Endothelial cell of hepatic sinusoid (primary cell): ENCODE measurements around the gene EFCAB6.

Experiments
- in situ Hi-C: cut with HindIII; loops from 2 replicates; pipeline ENCODE4 v1.10.0; 2017; ENCODE audit warnings: low sequenced_read_pairs

EFCAB6 gene

GRCh38 chr22:43616645-43617044, 195.5 kb downstream of the EFCAB6 start:
- in situ Hi-C loops = no loop called here

- in situ Hi-C loops = no loop called here
Observed at GRCh38 chr22:43600265-43600664, 211.8 kb downstream of the EFCAB6 start.

DNA sequence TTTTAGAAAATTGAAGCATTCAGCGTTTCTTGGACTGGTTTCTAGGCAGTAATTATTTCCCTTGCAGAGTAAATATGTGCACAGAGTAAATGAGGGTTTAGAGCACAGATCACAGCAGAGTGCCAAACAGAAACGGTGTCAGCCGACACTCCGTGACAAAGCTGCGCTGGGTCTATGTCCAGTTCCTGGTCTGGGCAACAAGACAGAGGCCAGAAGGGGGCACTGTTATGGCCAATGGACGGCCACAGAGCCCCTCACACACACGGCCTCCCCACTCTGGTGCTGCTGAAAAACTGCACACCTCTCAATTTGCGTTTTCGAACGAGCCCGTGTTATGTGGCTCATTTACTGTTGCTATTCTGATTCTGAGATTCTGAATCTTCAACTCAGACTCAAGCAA, 219.6 kb downstream of the EFCAB6 start:
- in situ Hi-C loops = no loop called here

GRCh38 chr22:43591380-43591779, 220.7 kb downstream of the EFCAB6 start:
- in situ Hi-C loops = no loop called here

- in situ Hi-C loops = no loop called here
Observed at GRCh38 chr22:43587574-43587973, 224.5 kb downstream of the EFCAB6 start.

DNA sequence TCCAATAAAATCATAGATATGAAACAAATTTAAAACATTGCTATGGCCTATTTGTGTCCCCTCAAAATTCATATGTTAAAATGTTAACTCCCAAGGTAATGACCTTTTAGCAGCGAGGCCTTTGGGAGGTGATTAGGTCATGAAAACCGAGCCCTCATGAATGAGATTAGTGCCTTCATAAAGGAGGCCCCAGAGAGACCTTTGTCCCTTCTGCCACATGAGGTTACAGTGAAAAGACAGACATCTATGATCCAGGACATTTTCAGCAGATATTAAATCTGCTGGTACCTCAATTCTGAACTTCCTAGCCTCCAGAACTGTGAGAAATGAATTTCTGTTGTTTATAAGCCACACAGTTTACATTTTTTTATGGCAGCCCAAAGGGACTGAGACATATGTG, 228.6 kb downstream of the EFCAB6 start:
- in situ Hi-C loops = no loop called here

DNA sequence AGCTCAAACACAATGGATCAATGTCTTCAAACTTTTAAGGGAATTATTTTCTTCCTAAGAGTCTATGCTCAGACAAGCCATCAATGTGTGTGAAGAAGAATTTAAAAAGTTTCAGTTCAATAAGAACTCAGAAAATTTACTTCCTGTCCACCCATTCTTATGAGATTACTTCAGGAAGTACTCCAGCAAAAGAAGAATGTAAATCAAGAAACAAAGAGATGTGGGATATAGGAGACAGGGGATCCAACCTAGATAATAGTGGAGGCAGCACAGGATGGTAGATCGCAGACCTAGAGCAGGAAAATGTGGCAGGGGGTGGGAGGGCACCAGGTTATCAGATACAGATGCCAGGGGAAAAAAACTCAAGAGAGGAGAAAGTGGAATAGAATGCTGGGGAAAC, 229.7 kb downstream of the EFCAB6 start:
- in situ Hi-C loops = no loop called here

GRCh38 chr22:43580271-43580750, 231.8 kb downstream of the EFCAB6 start:
- in situ Hi-C loops = no loop called here

- in situ Hi-C loops = no loop called here
Observed at GRCh38 chr22:43574738-43575137, 237.4 kb downstream of the EFCAB6 start.

- in situ Hi-C loops = no loop called here
Observed at GRCh38 chr22:43572710-43573109, 239.4 kb downstream of the EFCAB6 start.

DNA sequence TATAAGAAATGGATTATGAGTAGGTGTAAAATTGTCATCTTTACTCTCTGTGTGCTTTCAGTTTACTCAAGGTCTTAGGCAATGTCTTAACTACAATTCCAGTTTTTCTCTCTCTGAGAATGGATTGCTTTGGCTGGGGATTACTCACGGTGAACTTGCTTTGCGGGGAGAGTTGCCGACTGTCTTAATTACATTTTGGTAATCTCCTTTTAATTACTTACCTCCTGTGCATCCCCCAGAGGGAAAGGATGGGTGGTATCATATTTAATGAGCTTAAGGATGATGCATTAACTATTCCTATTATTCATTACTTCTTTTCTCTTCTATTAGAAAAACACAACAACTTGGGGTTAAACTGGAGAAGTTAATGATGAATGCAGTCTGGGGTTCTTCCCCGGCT, 240.9 kb downstream of the EFCAB6 start:
- in situ Hi-C loops = no loop called here

DNA sequence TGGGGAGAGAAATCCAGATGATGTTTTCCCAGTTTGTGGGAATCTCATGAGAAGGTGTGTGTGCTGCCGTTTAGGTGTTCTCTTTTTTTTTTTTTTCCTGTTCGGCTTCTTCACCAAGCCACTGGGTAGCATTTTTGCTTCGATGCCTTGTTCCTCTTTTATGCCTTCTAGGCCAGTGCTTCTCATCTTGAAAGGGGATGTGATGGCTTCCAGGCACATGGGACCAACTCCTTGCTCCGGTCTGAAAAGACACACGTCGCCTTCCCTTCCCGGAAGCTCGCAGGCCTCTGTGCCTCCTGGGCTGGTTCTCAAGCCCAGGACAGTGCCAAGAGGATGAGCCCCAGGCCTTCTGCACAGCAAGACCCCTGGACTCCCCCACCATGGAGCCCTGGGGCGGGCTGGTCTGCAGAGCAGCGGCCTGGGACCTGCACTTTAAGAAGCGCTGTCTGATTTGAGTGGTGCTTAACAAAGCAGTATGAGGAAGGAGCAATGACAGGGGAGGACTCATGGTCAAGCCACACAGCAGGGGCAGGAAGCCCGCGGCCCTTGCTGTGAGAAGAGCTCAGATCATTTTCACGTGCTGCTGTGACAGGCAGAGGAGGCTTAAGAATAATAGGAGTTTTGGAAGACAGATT, 241.5 kb downstream of the EFCAB6 start:
- in situ Hi-C loops = no loop called here

- in situ Hi-C loops = no loop called here
Observed at GRCh38 chr22:43569111-43569510, 243.0 kb downstream of the EFCAB6 start.

DNA sequence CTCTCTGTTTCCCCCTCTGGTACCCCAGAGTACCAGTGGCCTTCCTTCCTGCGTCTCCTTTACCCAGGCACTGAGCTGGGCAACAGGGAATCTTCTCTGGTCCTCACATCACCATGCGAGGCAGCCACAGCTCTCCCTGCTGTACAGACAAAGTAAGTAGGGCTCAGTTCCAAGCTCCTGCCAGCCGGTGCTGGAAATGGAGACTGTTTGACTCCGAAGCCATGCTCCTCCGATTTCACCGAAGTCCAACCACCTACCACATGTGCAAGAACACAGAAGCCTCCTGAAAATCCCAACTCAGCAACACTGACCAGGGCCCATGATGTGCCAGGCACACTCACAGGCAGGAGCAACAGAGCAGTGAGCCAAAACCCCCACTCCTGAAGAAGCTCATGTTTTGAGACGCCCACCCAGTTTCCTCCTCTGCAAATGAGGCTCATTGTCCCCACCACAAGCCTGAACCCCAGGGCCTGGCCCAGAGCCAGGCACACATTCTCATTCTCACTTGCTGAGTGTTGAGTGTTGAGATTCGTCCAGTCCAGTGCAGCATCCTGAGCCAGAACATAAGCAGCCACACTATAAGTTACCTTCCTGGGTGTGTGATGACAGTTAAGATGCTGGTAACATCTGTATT, 244.3 kb downstream of the EFCAB6 start:
- in situ Hi-C loops = no loop called here

DNA sequence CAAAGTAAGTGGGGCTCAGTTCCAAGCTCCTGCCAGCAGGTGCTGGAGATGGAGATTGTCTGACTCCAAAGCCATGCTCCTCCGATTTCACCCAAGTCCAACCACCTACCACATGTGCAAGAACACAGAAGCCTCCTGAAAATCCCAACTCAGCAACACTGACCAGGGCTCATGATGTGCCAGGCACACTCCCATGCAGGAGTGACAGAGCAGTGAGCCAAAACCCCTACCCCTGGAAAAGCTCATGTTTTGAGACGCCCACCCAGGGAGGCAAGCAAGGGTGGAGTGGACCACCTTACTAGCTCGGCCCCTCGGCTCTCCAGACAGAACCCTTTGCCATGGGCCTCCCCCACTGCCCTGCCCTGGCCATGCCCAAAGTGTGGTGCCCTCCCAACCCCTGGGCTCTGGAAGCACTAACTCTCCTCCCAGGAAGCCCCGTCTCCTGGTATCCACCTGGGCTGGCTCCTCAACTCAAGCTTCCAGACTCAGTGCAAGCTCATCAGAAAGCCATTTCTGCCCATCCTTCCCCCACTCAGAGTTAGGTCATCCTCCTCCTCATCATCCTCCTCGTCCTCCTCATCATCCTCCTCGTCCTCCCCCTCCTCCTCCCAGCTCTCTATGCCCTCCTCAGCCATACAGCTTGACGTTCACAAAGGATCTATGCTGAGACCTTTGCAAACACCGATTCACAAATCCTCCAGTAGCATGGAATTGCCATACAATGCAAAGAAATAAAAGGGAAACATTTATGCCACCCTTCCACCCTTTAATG, 245.4 kb downstream of the EFCAB6 start:
- in situ Hi-C loops = no loop called here

DNA sequence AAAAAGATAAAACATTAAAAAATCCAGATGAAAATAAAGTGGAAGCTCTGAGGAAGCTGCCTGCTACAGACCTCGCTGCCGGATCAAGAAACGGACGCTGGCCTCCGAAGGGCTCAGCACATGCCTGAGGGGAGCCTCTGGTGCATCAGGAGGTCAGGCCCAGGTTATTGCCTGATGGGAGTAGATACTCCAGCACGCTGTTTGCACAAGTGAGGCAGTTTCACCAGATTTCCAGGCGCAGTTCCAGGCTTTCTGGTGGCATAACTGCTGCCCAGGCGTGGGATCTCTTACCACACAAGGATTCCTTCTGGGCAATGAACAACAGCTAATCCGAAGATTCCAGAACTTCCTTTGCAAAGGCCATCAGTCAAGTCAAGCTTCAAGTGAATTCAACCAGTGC, 246.1 kb downstream of the EFCAB6 start:
- in situ Hi-C loops = no loop called here

- in situ Hi-C loops = no loop called here
Observed at GRCh38 chr22:43564859-43565258, 247.2 kb downstream of the EFCAB6 start.

DNA sequence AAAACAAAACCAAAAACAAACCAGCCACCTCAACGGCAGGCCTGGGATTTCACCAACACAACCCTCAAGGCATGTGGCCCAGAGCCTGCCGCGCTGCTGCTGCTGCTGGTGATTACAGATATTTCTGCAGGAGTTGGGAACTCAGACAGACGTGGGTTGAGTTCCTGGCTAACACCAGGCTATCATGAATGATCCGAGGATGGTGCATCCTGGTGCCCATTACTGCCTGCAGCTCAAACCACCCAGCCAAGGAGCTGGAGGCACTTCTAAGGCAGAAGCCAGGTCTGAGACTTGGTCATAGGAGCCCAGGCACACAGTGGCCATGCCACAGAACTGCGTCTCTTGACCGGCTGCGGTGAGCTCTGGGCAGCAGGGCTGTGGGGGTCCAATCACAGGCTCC, 248.5 kb downstream of the EFCAB6 start:
- in situ Hi-C loops = no loop called here

- in situ Hi-C loops = no loop called here
Observed at GRCh38 chr22:43562843-43563242, 249.3 kb downstream of the EFCAB6 start.

GRCh38 chr22:43561415-43562178, 250.5 kb downstream of the EFCAB6 start:
- in situ Hi-C loops = no loop called here

- in situ Hi-C loops = no loop called here
Observed at GRCh38 chr22:43560651-43561050, 251.5 kb downstream of the EFCAB6 start.
